Mesenchymal stem cell (in vitro differentiated cells and primary cell): ENCODE data around the gene KRTAP10-12.

ENCODE experiments used
- DNase-seq: peaks from one replicate; pipeline ENCODE4 v3.0.0-alpha.2; 2013
- H2AFZ ChIP-seq: one replicate; pipeline ENCODE4 v1.6.1; 2013; ENCODE audit warnings: low read depth, mild to moderate bottlenecking, control low read depth, inconsistent platforms, low read length, moderate library complexity
- H2AK5ac ChIP-seq: 2 replicates; pipeline ENCODE4 v1.6.1; 2013; ENCODE audit warnings: low read length, moderate library complexity, mild to moderate bottlenecking, inconsistent platforms; ENCODE audit not compliant: severe bottlenecking
- H2BK120ac ChIP-seq: one replicate; pipeline ENCODE4 v1.6.1; 2013; ENCODE audit warnings: low read depth, mild to moderate bottlenecking, inconsistent platforms, low read length, moderate library complexity
- H2BK12ac ChIP-seq, 2 experiments: one replicate each; pipeline ENCODE4 v1.6.1; 2013; ENCODE audit warnings: inconsistent platforms in 2 of 2, low read length in 2 of 2, mild to moderate bottlenecking in 2 of 2, moderate library complexity in 2 of 2, control low read depth in 1 of 2
- H2BK15ac ChIP-seq: one replicate; pipeline ENCODE4 v1.6.1; 2013; ENCODE audit warnings: mild to moderate bottlenecking, low read depth, inconsistent platforms; ENCODE audit not compliant: poor library complexity, severe bottlenecking
- H2BK5ac ChIP-seq: 2 replicates; pipeline ENCODE4 v1.6.1; 2013; ENCODE audit warnings: low read depth, mild to moderate bottlenecking, low read length, control low read depth, inconsistent platforms; ENCODE audit not compliant: poor library complexity, severe bottlenecking
- H3K14ac ChIP-seq, 2 experiments: one replicate each; pipeline ENCODE4 v1.6.1; 2013; ENCODE audit warnings: inconsistent platforms in 2 of 2, low read length in 2 of 2, control low read depth in 1 of 2, mild to moderate bottlenecking in 1 of 2, moderate library complexity in 1 of 2
- H3K18ac ChIP-seq, 2 experiments: one replicate each; pipeline ENCODE4 v1.6.1; 2013; ENCODE audit warnings: inconsistent platforms in 2 of 2, low read length in 2 of 2, control low read depth in 1 of 2, low read depth in 1 of 2, mild to moderate bottlenecking in 1 of 2
- H3K23ac ChIP-seq, 2 experiments: one replicate each; pipeline ENCODE4 v1.6.1; 2013; ENCODE audit warnings: inconsistent platforms in 2 of 2, low read length in 2 of 2, mild to moderate bottlenecking in 2 of 2, moderate library complexity in 2 of 2, control low read depth in 1 of 2
- H3K27ac ChIP-seq: 2 replicates; pipeline ENCODE4 v1.5.1; 2013; ENCODE audit warnings: mild to moderate bottlenecking, moderate library complexity, low read length, control low read depth, inconsistent platforms; ENCODE audit not compliant: poor library complexity, severe bottlenecking
- H3K27me3 ChIP-seq, 2 experiments: 2 replicates each; pipeline versions ENCODE4 v1.6.1 to v1.7.0; 2013; ENCODE audit warnings: low read length in 2 of 2, mild to moderate bottlenecking in 2 of 2, moderate library complexity in 2 of 2, control low read depth in 1 of 2, inconsistent platforms in 1 of 2; ENCODE audit not compliant: control insufficient read depth in 1 of 2, insufficient read depth in 1 of 2
- H3K36me3 ChIP-seq, 2 experiments: 2 replicates each; pipeline versions ENCODE4 v1.6.1 to v1.7.0; 2013; ENCODE audit warnings: low read length in 2 of 2, control low read depth in 1 of 2, inconsistent platforms in 1 of 2, low read depth in 1 of 2, mild to moderate bottlenecking in 1 of 2; ENCODE audit not compliant: insufficient read depth in 2 of 2, control insufficient read depth in 1 of 2
- H3K4ac ChIP-seq, 2 experiments: one replicate each; pipeline ENCODE4 v1.6.1; 2013; ENCODE audit warnings: inconsistent platforms in 2 of 2, low read length in 2 of 2, mild to moderate bottlenecking in 2 of 2, moderate library complexity in 2 of 2, control low read depth in 1 of 2, low read depth in 1 of 2
- H3K4me1 ChIP-seq: 2 replicates; pipeline ENCODE4 v1.6.1; 2013; ENCODE audit warnings: low read depth, low read length, control low read depth; ENCODE audit not compliant: control insufficient read depth, insufficient read depth
- H3K4me2 ChIP-seq: 2 replicates; pipeline ENCODE4 v1.6.1; 2013; ENCODE audit warnings: low read length, mild to moderate bottlenecking, inconsistent platforms; ENCODE audit not compliant: poor library complexity, severe bottlenecking
- H3K4me3 ChIP-seq, 2 experiments: 2 replicates each; pipeline versions ENCODE4 v1.5.1 to v1.7.0; 2013; ENCODE audit warnings: low read length in 2 of 2, mild to moderate bottlenecking in 2 of 2, control low read depth in 1 of 2, low read depth in 1 of 2; ENCODE audit not compliant: insufficient read depth in 1 of 2
- H3K79me1 ChIP-seq: replicated peaks from 2 replicates; pipeline ENCODE4 v1.6.1; 2013; ENCODE audit warnings: mild to moderate bottlenecking, control low read depth, low read length, inconsistent platforms; ENCODE audit not compliant: poor library complexity, severe bottlenecking
- H3K9ac ChIP-seq: 2 replicates; pipeline ENCODE4 v1.7.0; 2013; ENCODE audit warnings: mild to moderate bottlenecking, low read length, moderate library complexity
- H3K9me3 ChIP-seq: 2 replicates; pipeline ENCODE4 v1.7.0; 2013; ENCODE audit warnings: mild to moderate bottlenecking, low read length; ENCODE audit not compliant: control insufficient read depth
- H4K8ac ChIP-seq: one replicate; pipeline ENCODE4 v1.6.1; 2013; ENCODE audit warnings: inconsistent platforms, mild to moderate bottlenecking, low read length, moderate library complexity
- H4K91ac ChIP-seq: one replicate; pipeline ENCODE4 v1.6.1; 2013; ENCODE audit warnings: mild to moderate bottlenecking, low read length, inconsistent platforms
- WGBS: methylation state at CpG from one replicate; pipeline ENCODE4 v1.1.7; 2013; ENCODE audit warnings: mixed read lengths; 5-methylcytosine and 5-hydroxymethylcytosine counted together

Gene KRTAP10-12

DNA sequence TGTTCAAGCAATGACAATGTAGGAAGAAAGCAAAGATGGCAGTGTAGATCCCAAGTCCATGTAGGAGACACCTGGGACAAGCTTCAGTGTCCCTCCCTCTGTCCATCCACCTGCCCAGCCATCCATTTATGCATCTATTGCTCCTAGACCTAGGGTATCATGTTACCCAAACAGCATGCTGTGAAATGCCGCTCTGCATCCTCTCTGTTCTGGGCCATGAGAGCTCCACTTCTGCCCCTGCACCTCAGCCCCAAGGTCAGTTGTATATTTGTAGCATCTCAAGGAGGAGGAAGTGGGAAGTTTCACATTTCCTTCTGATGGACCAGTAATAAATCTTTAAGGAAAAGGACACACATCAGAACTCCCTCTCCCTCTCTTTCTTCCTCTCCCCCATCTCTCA, 42.3 kb downstream of the KRTAP10-12 start:
- Histone ChIP-seq H2AFZ (no peak overlapping the region), H3K27ac (no peak overlapping the region), H3K4me1 (no peaks in the 10 kb centered on the region), H3K36me3 (no peaks in the 10 kb centered on the region), H3K18ac (no peak overlapping the region), H2BK5ac (no peak overlapping the region), H4K8ac (no peak overlapping the region), H3K23ac (no peak overlapping the region), H2AK5ac (no peak overlapping the region), H3K9ac (no peak overlapping the region), H4K91ac (no peak overlapping the region), H2BK12ac (no peak overlapping the region), H2BK120ac (no peak overlapping the region), H3K4ac (no peak overlapping the region), H3K14ac (no peak overlapping the region), H2BK15ac (no peak overlapping the region), H3K9me3 (peaks cover 44% of the 10 kb centered on the region), H3K27me3 (peaks cover 3 to 6% of the 10 kb centered on the region in 2 experiments), H3K79me1 (no peaks in the 10 kb centered on the region), H3K4me3 (no peak overlapping the region), H3K4me2 (no peak overlapping the region)
- no peak for DNase-seq
- WGBS, result 43% methylated on average over 1 of the region's 1 CpG

DNA sequence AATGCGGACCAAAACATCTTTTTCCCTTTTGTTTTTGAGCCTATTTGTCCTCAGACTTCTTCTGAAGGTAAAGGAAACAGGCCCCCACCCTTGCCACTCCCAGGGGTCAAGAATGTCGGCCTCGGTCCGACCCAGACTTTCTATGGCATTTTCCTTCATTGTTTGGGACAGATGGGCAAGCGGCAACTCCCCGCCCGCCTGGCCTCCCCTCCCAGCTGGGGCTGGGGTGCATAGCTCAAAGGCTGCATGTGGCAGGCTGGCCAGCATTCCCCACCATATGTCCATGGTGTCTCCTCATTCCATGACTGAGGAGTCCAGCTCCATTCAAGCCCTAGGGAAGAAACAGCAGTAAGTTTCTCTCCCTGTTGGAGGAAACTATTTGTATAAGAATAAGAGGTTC, 43.8 kb downstream of the KRTAP10-12 start:
- Histone ChIP-seq H3K4me3 (no peak overlapping the region), H3K14ac (peak overlapping the region in 1 of 2 experiments; percentile 77), H3K27me3 (peaks cover 6 to 15% of the 10 kb centered on the region in 2 experiments), H3K36me3 (no peaks in the 10 kb centered on the region), H3K9ac (no peak overlapping the region), H2AK5ac (no peak overlapping the region), H3K23ac (no peak overlapping the region), H3K79me1 (no peaks in the 10 kb centered on the region), H4K91ac (no peak overlapping the region), H2AFZ (no peak overlapping the region), H2BK120ac (no peak overlapping the region), H3K4ac (no peak overlapping the region), H2BK5ac (no peak overlapping the region), H4K8ac (no peak overlapping the region), H3K9me3 (peaks cover 42% of the 10 kb centered on the region), H3K18ac (no peak overlapping the region), H2BK12ac (no peak overlapping the region), H2BK15ac (no peak overlapping the region), H3K4me1 (no peaks in the 10 kb centered on the region), H3K27ac (no peak overlapping the region), H3K4me2 (no peak overlapping the region)
- WGBS, result 75% methylated on average over 7 of the region's 7 CpGs
- DNase-seq, result no peak

DNA sequence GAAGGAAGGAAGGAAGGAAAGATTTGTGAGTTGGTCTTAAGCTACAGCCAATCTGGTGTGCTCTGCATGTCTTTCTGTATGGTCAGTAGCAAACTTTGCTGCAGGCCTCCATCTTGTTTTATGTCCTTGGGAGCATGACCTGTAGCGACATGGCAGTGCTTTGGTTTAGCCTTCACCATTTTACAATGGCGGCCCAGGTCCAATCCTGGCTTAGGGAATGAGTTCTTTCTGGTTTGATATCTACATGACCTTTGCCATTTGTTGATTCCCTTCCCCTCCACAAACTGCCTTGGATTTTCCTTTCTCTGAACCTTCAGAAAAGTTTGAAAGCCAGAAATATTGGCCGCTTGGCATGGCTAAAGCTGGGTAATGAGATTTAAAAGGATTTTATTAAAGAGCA, 44.9 kb downstream of the KRTAP10-12 start:
- Histone ChIP-seq H3K4me2 (no peak overlapping the region), H4K91ac (no peak overlapping the region), H3K4me1 (no peaks in the 10 kb centered on the region), H2BK5ac (no peak overlapping the region), H2BK15ac (no peak overlapping the region), H3K36me3 (no peaks in the 10 kb centered on the region), H3K4ac (no peak overlapping the region), H3K18ac (no peak overlapping the region), H2BK12ac (no peak overlapping the region), H2BK120ac (no peak overlapping the region), H3K9ac (no peak overlapping the region), H3K14ac (no peak overlapping the region), H3K4me3 (no peak overlapping the region), H3K27me3 (peaks cover 9 to 15% of the 10 kb centered on the region in 2 experiments), H2AK5ac (no peak overlapping the region), H4K8ac (no peak overlapping the region), H3K27ac (no peak overlapping the region), H3K23ac (no peak overlapping the region), H3K79me1 (no peaks in the 10 kb centered on the region), H3K9me3 (peaks cover 30% of the 10 kb centered on the region), H2AFZ (no peak overlapping the region)
- no peak for DNase-seq
- WGBS, result 93% methylated on average over 3 of the region's 3 CpGs

DNA sequence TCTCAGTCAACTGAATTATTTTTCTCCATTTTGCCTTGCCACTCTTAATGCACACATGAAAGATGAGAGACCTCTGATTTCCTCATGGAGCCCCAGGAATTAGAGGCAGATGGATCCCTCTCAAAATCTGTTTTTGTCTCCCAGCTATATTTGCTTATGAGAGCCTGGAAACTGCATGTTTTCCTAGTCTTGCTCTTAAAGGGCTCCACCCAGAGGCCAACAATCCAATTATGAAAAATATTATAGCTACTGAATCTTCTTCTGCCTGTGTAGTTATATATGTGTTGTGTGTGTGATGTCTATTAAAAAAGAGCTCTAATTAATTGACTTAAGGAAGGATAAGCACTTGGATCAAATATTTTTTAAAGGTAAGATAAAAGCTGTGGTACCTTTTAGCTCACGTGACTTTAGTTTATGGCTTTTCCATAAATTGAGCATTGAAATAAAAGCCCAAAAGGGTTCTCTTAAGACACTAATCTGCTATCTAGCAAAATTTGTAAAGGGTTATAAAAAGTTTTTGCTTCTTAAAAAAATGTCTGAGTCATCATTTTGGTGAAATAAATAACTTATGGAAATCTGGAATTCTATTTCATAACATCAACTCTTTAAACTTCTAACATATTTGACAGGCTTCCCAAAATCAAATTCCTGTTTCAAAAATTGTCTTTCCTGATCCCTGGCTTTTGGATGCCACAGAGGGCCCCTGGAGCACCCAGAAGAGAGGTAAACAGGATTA, 45.6 kb downstream of the KRTAP10-12 start:
- H3K23ac ChIP-seq, result no peak overlapping the region

More for the DNA sequence above, 45.6 kb downstream of the KRTAP10-12 start:
- Histone ChIP-seq H3K18ac (no peak overlapping the region), H2BK12ac (no peak overlapping the region), H3K4me1 (no peaks in the 10 kb centered on the region), H2AK5ac (no peak overlapping the region), H3K27ac (no peak overlapping the region), H3K9me3 (peaks cover 26% of the 10 kb centered on the region), H3K79me1 (no peaks in the 10 kb centered on the region), H3K36me3 (no peaks in the 10 kb centered on the region), H3K14ac (no peak overlapping the region), H4K8ac (no peak overlapping the region), H4K91ac (no peak overlapping the region), H2BK5ac (no peak overlapping the region), H3K27me3 (peaks cover 10 to 15% of the 10 kb centered on the region in 2 experiments), H2BK120ac (no peak overlapping the region), H3K4me3 (no peak overlapping the region), H2BK15ac (no peak overlapping the region), H3K9ac (no peak overlapping the region), H3K4me2 (no peak overlapping the region), H2AFZ (no peak overlapping the region), H3K4ac (no peak overlapping the region)
- WGBS, result no CpG with 5 or more reads among the region's 1 CpG
- no peak for DNase-seq
